ENCODE data around the gene CYP46A1.

DNA sequence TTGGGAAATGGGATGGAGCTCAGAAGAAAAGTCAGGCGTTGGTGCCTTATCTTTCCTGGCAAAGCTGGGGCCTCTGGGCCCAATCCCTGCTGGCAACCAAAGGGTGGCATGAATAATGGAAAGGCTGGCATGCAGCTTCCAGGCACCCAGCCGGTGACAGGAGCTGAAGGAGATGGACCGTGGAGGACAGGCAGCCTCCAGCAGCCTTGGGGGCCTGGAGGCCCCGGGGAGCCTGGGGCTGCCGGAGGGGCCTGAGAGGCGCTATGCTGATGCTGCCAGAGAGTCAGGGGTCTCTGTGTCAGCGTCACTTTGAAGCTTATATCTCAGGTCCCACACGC, 70.9 kb downstream of the CYP46A1 start:
- TF ChIP-seq CTCF (IDR thresholded peaks at IDR 0.05; ENCODE audit: low read length) (no peak), EZH2 (IDR thresholded peaks at IDR 0.05; ENCODE audit: borderline replicate concordance, low read length) (no peak)
